Cardiac fibroblast (primary cell): ENCODE data around the gene PUSL1.

Experiments used
- DNase-seq, 2 donors: peaks; one replicate each; pipeline versions ENCODE4 v3.0.0 to v3.0.0-alpha.2; 2010; ENCODE audit warnings: low read depth in 2 of 2
- H3K4me3 ChIP-seq, 2 donors: replicated peaks in 1 of 2; 1 replicate in 1 of 2; 2 replicates in 1 of 2; pipeline ENCODE4 v1.5.1; 2011; ENCODE audit warnings: low read depth in 2 of 2, low read length in 2 of 2, mild to moderate bottlenecking in 2 of 2, moderate library complexity in 1 of 2
- CTCF ChIP-seq: IDR thresholded peaks from one replicate; pipeline ENCODE4 v1.5.1; 2011; ENCODE audit warnings: low read depth, mild to moderate bottlenecking, low read length, inconsistent platforms

PUSL1 gene

GRCh38 chr1:1349256-1350012 lies 41.0 kb downstream of the PUSL1 start, which contains the start of gene DVL1:
TSS of gene DVL1 (minus strand) at chr1:1349418. CDS start at chr1:1349065, 353 bp downstream.
- H3K4me3 ChIP-seq = peak within 1 kb of the TSS; percentile 73 to 74
- DNase-seq = peak; percentile 53 to 70
- TF ChIP-seq CTCF = peak; percentile 47

DNA sequence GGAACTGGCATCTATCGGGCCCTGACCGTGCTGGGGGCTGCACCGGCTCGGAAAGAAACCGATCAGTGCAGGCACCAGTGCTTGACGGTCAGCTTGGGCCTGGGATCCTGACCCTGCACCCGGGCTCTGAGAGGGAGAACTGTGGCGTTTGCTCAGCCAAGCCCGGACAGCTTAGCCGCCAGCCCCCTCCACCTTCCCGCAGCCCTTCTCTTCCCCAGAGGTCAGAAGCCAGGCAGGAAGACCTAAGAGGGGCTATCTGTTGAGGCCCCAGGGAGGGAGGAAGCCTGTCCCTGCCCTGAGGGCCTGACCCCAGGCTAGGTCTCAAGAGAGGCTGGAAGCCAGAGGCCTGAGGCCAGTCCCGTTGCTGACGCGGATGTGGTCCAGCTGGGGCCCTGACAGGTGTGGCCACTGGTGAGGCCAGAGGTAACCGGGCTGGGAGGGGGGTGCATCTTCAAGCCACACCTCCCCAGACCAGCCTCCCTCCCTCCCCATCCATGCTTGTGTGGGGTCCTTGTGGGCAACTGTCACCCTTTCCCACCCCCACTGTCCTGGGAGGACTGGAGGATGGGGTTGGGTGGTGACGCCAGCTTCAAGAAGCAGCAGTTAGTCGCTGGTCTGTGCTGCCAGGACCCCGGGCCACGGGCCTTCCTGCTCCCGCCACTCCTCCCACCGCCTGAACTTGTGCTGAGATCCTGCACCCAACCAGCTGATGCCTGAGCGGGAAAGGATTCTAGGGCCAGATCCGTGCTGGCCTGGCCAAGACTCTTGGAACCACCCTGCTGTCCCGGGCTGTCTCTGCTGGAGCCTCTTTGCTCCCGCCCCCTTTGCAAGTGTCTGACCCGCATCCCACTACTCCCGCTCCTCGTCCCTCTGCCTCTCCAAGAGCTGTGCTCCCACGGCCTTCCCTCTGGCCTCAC lies 43.4 kb downstream of the PUSL1 start:
- no peak for TF ChIP-seq CTCF
- peak in 1 of 2 donors; percentile 45 for DNase-seq
- H3K4me3 ChIP-seq = peak overlapping the region; percentile 1 to 8

DNA sequence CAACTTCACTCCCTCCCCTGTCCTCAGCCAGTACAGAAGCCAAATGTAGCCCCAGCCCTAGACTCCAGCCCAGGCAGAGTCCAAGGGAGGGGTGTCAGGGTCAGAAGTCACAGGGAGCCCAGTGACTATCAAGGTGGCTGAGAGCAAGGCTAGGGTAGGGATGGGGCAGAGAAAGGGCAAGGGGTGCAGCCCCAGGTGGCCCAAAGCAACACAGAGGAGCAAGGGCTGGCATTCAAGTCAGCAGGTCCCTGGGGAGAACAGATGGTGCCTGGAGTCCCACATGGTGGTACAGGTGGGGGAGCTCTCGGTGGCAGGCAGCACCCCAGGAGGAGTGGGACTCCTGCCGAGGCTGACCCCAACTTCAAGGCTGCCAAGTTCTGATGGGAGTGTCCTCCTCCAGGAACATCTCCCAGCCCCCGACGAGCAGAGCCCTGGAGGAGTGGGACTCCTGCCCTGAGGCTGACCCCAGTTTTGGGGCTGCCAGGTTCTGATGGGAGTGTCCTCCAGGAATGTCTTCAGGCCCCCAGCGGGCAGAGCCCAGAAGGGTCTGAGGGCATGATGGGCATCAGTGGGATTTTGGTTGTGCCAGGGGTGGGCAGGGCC lies 44.5 kb downstream of the PUSL1 start:
- TF ChIP-seq CTCF = no peak
- DNase-seq = no peak
- H3K4me3 ChIP-seq = no peak overlapping the region

DNA sequence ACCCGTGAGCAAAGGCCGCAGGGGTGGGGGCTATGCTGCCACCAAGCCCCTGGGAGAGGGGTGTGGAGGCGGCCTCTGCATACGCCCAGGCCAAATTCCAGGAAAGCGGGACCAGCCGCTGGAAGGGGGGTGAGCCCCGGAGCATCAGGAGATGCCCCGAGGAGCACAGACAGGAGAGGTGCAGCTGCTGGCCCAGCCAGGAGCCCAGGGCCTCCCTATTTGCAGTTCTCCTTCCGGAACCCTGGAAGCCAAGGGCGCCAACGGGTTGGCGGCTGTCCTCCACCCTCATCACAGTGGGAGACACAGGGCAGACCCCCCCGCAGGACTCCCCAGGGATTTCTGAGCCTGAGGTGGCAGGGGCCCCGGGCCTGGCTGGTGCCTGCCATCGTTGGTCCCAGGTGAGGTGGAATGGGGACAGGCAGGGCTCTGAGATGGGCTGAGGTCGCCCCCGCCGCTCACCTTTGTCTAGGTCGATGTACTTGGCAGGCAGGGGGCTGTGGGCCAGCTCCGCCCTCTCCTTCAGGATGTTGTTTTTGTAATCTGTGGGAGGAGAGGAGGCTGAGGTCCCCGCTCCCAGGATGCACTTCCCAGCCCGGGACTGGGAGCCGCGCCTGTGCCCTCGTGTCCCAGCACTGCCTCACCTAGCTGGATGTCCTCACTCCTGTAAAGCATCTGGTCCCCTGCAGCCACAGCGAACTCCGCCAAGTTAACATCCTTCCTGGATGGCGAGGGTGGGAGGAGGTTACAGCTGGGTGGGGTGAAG lies 45.2 kb downstream of the PUSL1 start:
- no peak for TF ChIP-seq CTCF
- H3K4me3 ChIP-seq = no peak overlapping the region
- no peak for DNase-seq

- DNase-seq = no peak
- no peak for TF ChIP-seq CTCF
- no peak overlapping the region for H3K4me3 ChIP-seq
Observed at GRCh38 chr1:1354271-1355247, 46.2 kb downstream of the PUSL1 start.
